GM04504 (cell line): Measurements from ENCODE around the gene PRPF19.

Experiments used
- DNase-seq: peaks from one replicate; pipeline ENCODE4 v3.0.0-alpha.2; 2012; ENCODE audit warnings: low read depth

Gene PRPF19

DNA sequence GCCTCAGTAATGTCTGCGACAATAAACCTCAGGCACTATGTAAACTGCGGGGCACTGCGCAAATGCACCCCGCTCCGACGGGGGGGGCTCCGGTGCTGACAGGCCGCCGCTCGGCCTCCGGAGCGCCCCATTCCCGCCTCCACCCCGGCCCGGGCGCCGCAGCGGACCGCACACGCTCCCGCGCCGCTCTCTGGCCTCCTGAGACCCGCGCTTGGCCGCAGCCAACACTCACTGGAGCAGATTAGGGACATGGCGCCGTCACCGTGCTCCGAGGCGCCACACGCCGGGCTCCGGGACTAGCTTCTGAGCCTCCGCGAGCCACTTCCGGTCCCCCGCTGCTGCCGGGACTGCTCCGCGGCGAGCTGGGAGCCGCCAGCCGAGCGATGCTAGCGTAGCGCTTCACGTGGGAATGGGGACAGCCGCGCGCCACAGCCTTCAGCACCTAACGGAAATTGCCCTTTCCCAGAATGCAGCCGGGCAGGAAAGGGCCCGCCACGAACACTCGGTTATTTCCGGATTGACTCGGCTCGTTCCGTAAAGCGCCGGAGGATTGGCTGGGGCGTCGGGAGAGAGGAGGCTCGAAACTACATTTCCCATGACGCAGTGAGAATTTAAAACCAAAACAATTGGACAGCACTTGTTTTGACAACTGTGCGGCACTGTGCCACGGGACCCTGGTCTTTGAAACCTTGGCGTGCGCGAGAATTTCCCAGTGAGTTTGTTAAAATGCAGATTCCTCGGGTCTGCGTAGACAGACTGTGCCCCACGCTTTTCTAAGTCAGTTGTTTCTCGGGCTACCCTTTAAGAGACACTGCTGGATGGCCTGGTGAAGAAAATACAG lies at the start of gene PRPF19:
PRPF19 (minus strand) TSS at position 454 of the 841 bp plus-strand sequence; CDS start at position 251, 203 bp downstream.
- peak; percentile 93 for DNase-seq

- no peak for DNase-seq
These were observed 49.2 kb upstream of the PRPF19 start for GRCh38 chr11:60955571-60955970.

DNA sequence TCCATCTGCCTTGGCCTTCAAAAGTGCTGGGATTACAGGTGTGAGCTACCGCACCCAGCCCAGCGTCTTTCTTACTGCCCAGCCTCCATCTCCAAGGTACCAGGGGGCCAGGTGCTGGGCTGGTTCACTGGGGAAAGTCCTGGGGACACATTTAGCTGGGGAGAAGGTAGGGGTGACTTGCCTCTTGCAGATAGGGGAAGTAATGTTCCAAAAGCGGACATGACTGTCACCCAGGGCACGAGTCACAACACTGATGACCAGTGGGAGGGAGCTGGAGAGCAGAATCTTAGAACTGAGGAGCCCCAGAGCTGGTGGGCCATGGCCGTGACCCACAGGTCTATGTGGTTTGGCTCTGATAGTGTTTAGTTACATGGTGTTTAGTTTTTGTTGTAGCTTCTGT lies 48.0 kb upstream of the PRPF19 start:
- DNase-seq: no peak

DNA sequence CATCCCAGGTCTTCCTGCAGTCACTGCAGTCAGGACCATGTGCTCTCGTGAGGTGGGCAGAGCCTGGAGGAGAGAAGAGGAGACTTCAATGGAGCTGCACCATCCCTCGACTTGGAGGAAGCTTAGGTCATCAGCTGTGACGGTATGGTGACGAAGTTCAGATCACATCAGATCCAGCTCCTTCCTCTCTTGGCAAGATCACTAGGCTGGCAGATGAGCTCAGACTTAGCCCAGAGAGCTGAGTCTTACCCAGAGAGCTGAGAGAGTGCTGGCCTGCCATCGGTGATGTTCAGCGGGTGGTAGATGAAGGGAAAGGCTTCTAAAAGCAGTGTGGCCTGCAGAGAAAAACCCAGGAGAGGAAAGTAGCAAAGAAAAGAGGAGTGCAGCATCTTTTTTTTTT lies 47.4 kb upstream of the PRPF19 start:
- no peak for DNase-seq

DNA sequence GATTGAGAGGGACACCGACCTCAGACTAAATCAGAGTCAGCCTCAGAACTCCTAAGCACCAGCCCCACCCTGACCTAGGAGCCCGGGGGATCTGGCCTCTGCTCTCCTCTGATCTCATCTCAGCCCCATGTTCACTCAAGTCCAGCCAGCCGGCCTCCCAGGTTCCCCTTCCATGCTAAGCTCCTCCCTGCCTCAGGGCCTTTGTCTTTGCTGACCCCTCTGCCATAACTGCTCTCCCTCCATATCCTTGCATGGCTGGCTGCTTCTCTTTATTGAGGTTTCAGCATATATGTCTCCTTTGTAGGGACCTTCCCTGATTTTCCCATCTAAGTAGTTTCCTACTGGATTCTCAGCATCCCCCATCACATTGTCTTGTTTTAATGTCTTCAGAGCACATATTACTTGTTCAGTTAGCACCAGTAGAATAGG lies 46.4 kb upstream of the PRPF19 start:
- DNase-seq: no peak

- no peak for DNase-seq
These were observed 45.7 kb upstream of the PRPF19 start, which contains the start of gene SLC15A3 for GRCh38 chr11:60951904-60952741. SLC15A3 (minus strand) TSS chr11:60952176; CDS start chr11:60951551, 625 bp downstream.

- DNase-seq: no peak
These were observed 45.2 kb upstream of the PRPF19 start for GRCh38 chr11:60951606-60951903.

GRCh38 chr11:60950933-60951605 lies 44.7 kb upstream of the PRPF19 start:
- no peak for DNase-seq

DNA sequence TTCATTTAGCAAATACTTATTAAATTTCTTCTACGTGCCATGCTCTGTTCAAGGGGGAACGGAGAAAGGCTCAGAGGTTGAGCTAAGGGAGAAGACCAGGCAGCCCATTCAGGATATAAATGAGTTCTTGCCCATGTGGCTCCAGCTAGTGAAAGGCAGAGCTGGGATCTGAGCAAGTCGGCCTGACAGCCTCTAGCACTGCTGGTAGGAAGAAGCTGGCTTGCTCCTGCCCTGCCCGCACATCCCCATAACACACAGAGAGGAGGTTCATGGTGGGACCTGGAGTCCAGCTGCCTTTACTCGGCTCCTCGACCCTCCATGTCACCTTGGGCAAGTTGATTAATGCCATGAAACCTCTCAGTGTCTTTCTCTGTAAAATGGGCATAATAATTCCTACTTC lies 43.6 kb upstream of the PRPF19 start:
- no peak for DNase-seq

GRCh38 chr11:60948250-60948649 lies 41.9 kb upstream of the PRPF19 start:
- DNase-seq: no peak

- DNase-seq: no peak
These were observed 41.3 kb upstream of the PRPF19 start for GRCh38 chr11:60947700-60948099.

DNA sequence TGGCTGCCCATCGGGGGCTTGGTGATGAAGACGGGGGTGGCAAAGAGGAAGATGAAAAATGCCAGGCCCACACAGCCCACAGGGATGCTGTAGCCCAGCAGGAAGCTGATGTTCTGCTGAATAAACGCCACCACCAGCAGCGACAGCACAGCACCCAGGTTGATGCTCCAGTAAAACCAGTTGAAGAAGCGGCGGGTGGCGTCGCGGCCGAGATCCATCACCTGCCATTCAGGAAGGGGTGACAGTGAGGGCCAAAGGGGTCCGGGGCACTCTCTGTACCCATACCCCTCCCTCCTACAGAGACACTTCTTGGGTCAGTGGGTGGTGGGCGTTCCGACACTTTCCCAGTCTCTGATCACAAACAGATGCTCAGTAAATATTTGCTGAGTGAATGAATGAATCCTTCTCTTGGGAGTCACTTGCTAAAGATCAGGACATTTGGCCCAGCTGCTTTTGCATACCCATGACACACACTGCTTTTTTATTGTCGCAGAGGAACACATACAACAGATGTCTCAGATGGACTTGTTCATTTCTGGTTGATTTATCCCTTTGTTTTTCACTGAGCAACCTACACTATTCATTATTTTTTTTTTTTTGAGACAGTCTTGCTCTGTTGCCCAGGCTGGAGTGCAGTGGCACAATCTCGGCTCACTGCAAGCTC lies 40.3 kb upstream of the PRPF19 start:
- no peak for DNase-seq

- no peak for DNase-seq
These were observed 38.9 kb upstream of the PRPF19 start for GRCh38 chr11:60945295-60945667.

GRCh38 chr11:60944490-60945294 lies 38.3 kb upstream of the PRPF19 start:
- DNase-seq: no peak

DNA sequence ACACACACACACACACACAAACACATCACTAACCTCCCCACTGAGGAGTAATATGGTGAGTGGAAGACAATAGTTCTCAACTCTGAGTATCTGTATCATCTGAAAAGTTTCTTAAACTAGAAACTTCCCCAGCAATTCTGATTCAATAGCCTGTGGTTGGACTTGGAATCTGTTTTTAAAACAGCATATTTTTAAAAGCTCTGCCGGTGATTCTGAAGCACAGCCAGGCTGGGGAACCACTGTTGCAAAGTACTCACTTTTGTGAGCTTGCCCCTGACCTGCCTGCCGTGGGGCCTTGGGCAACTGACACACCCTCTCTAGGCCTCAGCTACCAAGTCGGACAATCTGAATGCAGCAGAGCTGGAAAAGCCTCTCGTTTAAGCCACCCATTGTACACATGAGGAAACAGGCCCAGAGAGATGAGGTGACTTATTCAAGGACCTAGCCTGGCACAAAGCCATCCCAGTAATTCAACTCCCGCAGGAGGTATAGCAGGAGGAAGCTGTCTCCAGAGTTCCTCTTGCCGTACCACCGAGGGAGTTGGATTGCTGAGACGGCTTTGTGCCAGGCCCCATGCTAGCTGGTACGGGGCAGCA lies 36.7 kb upstream of the PRPF19 start:
- DNase-seq: no peak

DNA sequence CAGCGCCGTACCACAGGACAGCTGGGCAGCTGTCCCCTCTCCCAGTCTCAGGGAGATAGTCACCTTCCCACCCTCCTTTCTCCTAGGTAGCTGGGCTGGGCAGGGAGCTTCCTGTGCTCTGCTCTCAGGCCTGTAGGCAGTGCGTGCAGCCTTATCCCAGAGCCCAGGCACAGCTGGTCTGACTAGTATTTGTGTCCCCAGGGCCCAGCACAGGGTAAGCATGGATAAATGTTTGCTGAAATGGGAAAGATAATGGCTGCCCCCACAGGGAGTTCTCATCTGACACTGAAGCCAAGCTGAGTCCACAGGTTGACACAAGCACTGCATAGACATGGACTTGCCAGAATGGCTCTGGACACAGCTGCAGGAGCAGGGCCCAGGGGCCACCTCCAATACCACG lies 35.8 kb upstream of the PRPF19 start:
- no peak for DNase-seq

GRCh38 chr11:60941371-60942119 lies 35.2 kb upstream of the PRPF19 start:
- DNase-seq: no peak

- DNase-seq: no peak
These were observed 33.5 kb upstream of the PRPF19 start for GRCh38 chr11:60939855-60940254.

DNA sequence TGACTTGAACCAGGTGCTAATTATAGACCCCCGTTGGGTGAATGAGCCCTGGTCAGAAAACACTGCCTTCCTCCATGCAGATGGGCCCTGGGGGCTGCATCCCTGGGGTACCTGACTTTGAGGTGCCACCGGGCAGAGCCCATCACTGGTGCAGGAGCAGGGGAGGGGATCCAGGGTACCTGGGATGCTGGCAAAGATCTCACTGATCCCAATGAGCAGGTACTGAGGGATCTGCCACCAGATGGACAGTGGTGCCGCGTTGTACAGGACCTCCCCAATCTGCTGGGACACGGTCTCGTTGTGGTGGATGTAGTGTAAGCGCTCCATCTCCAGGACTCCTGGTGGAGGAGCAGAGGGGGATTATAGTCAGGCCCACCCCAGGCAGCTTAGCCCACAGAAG lies 32.9 kb upstream of the PRPF19 start:
- DNase-seq: no peak

DNA sequence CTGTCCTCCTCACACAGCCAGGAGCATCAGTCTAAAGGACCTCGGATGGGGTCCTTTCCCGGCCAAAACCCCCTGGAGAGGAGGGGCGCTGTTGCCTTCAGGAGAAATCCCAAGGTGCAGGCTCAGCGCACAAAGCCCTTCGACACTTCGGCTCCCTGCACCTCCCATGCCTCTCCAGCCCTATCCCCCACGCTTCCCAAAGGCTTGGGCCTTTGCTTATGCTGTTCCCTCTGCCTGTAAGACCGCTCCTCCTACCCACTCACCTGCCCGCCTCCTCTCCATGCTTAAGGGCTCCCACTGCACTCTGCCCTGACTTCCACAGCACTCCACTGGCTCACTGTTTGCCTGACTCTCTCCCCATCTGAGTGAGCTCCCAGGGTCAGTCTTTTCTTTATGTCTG lies 32.1 kb upstream of the PRPF19 start:
- no peak for DNase-seq
